ENCODE results near the gene JAZF1.

DNA sequence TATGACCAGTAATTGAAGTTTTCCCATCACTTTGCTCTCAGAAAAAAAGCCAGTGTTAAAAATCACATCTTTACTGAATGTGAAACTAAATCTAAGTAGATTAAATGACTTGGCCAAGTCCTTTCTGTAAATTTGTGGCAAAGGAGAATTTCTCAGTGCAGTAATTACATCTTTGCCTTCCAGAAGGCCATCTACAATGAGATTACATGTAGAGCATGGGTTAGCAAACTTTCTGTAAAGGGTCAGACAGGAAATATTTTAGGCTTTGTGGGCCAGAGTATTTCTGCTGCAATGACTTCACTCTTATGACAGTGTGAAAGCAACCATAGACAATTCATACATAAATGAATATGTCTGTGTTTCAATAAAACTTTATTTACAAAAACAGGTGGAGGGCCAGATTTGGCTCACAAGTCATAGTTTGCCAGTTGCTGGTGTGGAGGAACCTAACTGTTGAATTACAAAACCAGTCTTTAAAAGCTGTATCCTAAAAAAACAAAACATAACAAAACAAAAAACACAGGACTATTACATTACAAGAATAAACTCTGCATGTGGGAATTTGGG lies 249.6 kb downstream of the JAZF1 start:
- TF ChIP-seq, protein P1, sequence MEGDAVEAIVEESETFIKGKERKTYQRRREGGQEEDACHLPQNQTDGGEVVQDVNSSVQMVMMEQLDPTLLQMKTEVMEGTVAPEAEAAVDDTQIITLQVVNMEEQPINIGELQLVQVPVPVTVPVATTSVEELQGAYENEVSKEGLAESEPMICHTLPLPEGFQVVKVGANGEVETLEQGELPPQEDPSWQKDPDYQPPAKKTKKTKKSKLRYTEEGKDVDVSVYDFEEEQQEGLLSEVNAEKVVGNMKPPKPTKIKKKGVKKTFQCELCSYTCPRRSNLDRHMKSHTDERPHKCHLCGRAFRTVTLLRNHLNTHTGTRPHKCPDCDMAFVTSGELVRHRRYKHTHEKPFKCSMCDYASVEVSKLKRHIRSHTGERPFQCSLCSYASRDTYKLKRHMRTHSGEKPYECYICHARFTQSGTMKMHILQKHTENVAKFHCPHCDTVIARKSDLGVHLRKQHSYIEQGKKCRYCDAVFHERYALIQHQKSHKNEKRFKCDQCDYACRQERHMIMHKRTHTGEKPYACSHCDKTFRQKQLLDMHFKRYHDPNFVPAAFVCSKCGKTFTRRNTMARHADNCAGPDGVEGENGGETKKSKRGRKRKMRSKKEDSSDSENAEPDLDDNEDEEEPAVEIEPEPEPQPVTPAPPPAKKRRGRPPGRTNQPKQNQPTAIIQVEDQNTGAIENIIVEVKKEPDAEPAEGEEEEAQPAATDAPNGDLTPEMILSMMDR (IDR thresholded peaks at IDR 0.05; ENCODE audit: low read length): no peak
- TF ChIP-seq EZH2 (IDR thresholded peaks at IDR 0.05; ENCODE audit: borderline replicate concordance, low read length): no peak

All from OCI-LY1 (cell line).